ENCODE data around the gene LBX1. TPM values are rescaled to one million over a fixed set of nuclear protein-coding genes. Genes with fewer than 3 reads are reported as not detected.

The LBX1 gene
- total RNA-seq, 1 experiment from 2014 or later: not detected

- peaks cover 3% of the 10 kb centered on the region for H3K4me1 ChIP-seq (ENCODE audit: low read length)
Observed at GRCh38 chr10:101218351-101219138, 10.7 kb downstream of the LBX1 start.

GRCh38 chr10:101217450-101218281 lies 11.6 kb downstream of the LBX1 start:
- H3K9me3 ChIP-seq (ENCODE audit: low read length): no peaks in the 10 kb centered on the region
- no peak overlapping the region for H3K4me3 ChIP-seq (ENCODE audit: low read length)

More at GRCh38 chr10:101218351-101219138, 10.7 kb downstream of the LBX1 start:
- Histone ChIP-seq H3K4me3 (ENCODE audit: low read length) (no peak overlapping the region), H4K20me1 (ENCODE audit: insufficient read depth, low read depth, low read length) (no peaks in the 10 kb centered on the region), H3K79me2 (ENCODE audit: low read length) (no peaks in the 10 kb centered on the region), H3K9me2 (replicated peaks; ENCODE audit: insufficient read depth, low read length) (no peaks in the 10 kb centered on the region), H3K27ac (ENCODE audit: low read length) (no peak overlapping the region), H3K27me3 (ENCODE audit: low read length) (no peaks in the 10 kb centered on the region), H3K9ac (ENCODE audit: low read length) (no peak overlapping the region), H3K4me2 (ENCODE audit: low read depth, low read length, poor library complexity, severe bottlenecking) (no peak overlapping the region), H3K36me3 (ENCODE audit: insufficient read depth, low read length) (no peaks in the 10 kb centered on the region), H3K9me3 (ENCODE audit: low read length) (no peaks in the 10 kb centered on the region), H2AFZ (ENCODE audit: low read length) (no peak overlapping the region)
- DNase-seq: no peak

GRCh38 chr10:101217044-101217425 lies 12.2 kb downstream of the LBX1 start:
- no peak for DNase-seq
- H3K27me3 ChIP-seq (ENCODE audit: low read length): no peaks in the 10 kb centered on the region
- no peaks in the 10 kb centered on the region for H3K9me2 ChIP-seq (replicated peaks; ENCODE audit: insufficient read depth, low read length)
- no peaks in the 10 kb centered on the region for H3K79me2 ChIP-seq (ENCODE audit: low read length)
- H3K4me1 ChIP-seq (ENCODE audit: low read length): peaks cover 3% of the 10 kb centered on the region
- no peaks in the 10 kb centered on the region for H3K36me3 ChIP-seq (ENCODE audit: insufficient read depth, low read length)
- H2AFZ ChIP-seq (ENCODE audit: low read length): no peak overlapping the region
- no peak overlapping the region for H3K4me3 ChIP-seq (ENCODE audit: low read length)
- no peak overlapping the region for H3K27ac ChIP-seq (ENCODE audit: low read length)
- H3K9me3 ChIP-seq (ENCODE audit: low read length): no peaks in the 10 kb centered on the region
- H4K20me1 ChIP-seq (ENCODE audit: insufficient read depth, low read depth, low read length): no peaks in the 10 kb centered on the region
- H3K9ac ChIP-seq (ENCODE audit: low read length): no peak overlapping the region
- H3K4me2 ChIP-seq (ENCODE audit: low read depth, low read length, poor library complexity, severe bottlenecking): no peak overlapping the region

More at GRCh38 chr10:101217450-101218281, 11.6 kb downstream of the LBX1 start:
- Histone ChIP-seq H3K36me3 (ENCODE audit: insufficient read depth, low read length) (no peaks in the 10 kb centered on the region), H3K4me2 (ENCODE audit: low read depth, low read length, poor library complexity, severe bottlenecking) (no peak overlapping the region), H3K27me3 (ENCODE audit: low read length) (no peaks in the 10 kb centered on the region), H3K79me2 (ENCODE audit: low read length) (no peaks in the 10 kb centered on the region), H4K20me1 (ENCODE audit: insufficient read depth, low read depth, low read length) (no peaks in the 10 kb centered on the region), H3K27ac (ENCODE audit: low read length) (no peak overlapping the region), H3K4me1 (ENCODE audit: low read length) (peaks cover 3% of the 10 kb centered on the region), H2AFZ (ENCODE audit: low read length) (no peak overlapping the region), H3K9me2 (replicated peaks; ENCODE audit: insufficient read depth, low read length) (no peaks in the 10 kb centered on the region), H3K9ac (ENCODE audit: low read length) (no peak overlapping the region)
- DNase-seq: no peak

GRCh38 chr10:101216207-101217043 lies 12.8 kb downstream of the LBX1 start:
- Histone ChIP-seq H3K27ac (ENCODE audit: low read length) (no peak overlapping the region), H3K4me1 (ENCODE audit: low read length) (peaks cover 3% of the 10 kb centered on the region), H3K9ac (ENCODE audit: low read length) (no peak overlapping the region), H4K20me1 (ENCODE audit: insufficient read depth, low read depth, low read length) (no peaks in the 10 kb centered on the region), H3K4me2 (ENCODE audit: low read depth, low read length, poor library complexity, severe bottlenecking) (no peak overlapping the region), H3K79me2 (ENCODE audit: low read length) (no peaks in the 10 kb centered on the region), H3K36me3 (ENCODE audit: insufficient read depth, low read length) (no peaks in the 10 kb centered on the region), H3K4me3 (ENCODE audit: low read length) (no peak overlapping the region), H3K27me3 (ENCODE audit: low read length) (no peaks in the 10 kb centered on the region), H2AFZ (ENCODE audit: low read length) (no peak overlapping the region), H3K9me3 (ENCODE audit: low read length) (no peaks in the 10 kb centered on the region), H3K9me2 (replicated peaks; ENCODE audit: insufficient read depth, low read length) (no peaks in the 10 kb centered on the region)
- no peak for DNase-seq

GRCh38 chr10:101215397-101216206 lies 13.7 kb downstream of the LBX1 start:
- H3K4me1 ChIP-seq (ENCODE audit: low read length): peaks cover 3% of the 10 kb centered on the region

GRCh38 chr10:101214446-101215396 lies 14.5 kb downstream of the LBX1 start:
- Histone ChIP-seq H3K9ac (ENCODE audit: low read length) (no peak overlapping the region), H3K4me3 (ENCODE audit: low read length) (no peak overlapping the region), H3K9me2 (replicated peaks; ENCODE audit: insufficient read depth, low read length) (no peaks in the 10 kb centered on the region), H3K79me2 (ENCODE audit: low read length) (no peaks in the 10 kb centered on the region), H3K36me3 (ENCODE audit: insufficient read depth, low read length) (no peaks in the 10 kb centered on the region), H3K27me3 (ENCODE audit: low read length) (no peaks in the 10 kb centered on the region), H3K4me2 (ENCODE audit: low read depth, low read length, poor library complexity, severe bottlenecking) (peak overlapping the region; percentile 56), H2AFZ (ENCODE audit: low read length) (no peak overlapping the region), H3K9me3 (ENCODE audit: low read length) (no peaks in the 10 kb centered on the region), H3K27ac (ENCODE audit: low read length) (no peak overlapping the region), H4K20me1 (ENCODE audit: insufficient read depth, low read depth, low read length) (no peaks in the 10 kb centered on the region), H3K4me1 (ENCODE audit: low read length) (peaks cover 3% of the 10 kb centered on the region)
- DNase-seq: peak; percentile 81

More at GRCh38 chr10:101215397-101216206, 13.7 kb downstream of the LBX1 start:
- Histone ChIP-seq H3K4me2 (ENCODE audit: low read depth, low read length, poor library complexity, severe bottlenecking) (no peak overlapping the region), H3K27me3 (ENCODE audit: low read length) (no peaks in the 10 kb centered on the region), H3K4me3 (ENCODE audit: low read length) (no peak overlapping the region), H3K79me2 (ENCODE audit: low read length) (no peaks in the 10 kb centered on the region), H3K9ac (ENCODE audit: low read length) (no peak overlapping the region), H2AFZ (ENCODE audit: low read length) (no peak overlapping the region), H3K9me2 (replicated peaks; ENCODE audit: insufficient read depth, low read length) (no peaks in the 10 kb centered on the region), H3K9me3 (ENCODE audit: low read length) (no peaks in the 10 kb centered on the region), H3K27ac (ENCODE audit: low read length) (no peak overlapping the region), H4K20me1 (ENCODE audit: insufficient read depth, low read depth, low read length) (no peaks in the 10 kb centered on the region), H3K36me3 (ENCODE audit: insufficient read depth, low read length) (no peaks in the 10 kb centered on the region)
- no peak for DNase-seq

GRCh38 chr10:101208543-101208942 lies 20.7 kb downstream of the LBX1 start:
- Histone ChIP-seq H2AFZ (ENCODE audit: low read length) (no peak overlapping the region), H3K27ac (ENCODE audit: low read length) (no peak overlapping the region), H3K27me3 (ENCODE audit: low read length) (no peaks in the 10 kb centered on the region), H4K20me1 (ENCODE audit: insufficient read depth, low read depth, low read length) (no peaks in the 10 kb centered on the region), H3K36me3 (ENCODE audit: insufficient read depth, low read length) (no peaks in the 10 kb centered on the region), H3K9ac (ENCODE audit: low read length) (no peak overlapping the region), H3K4me1 (ENCODE audit: low read length) (no peaks in the 10 kb centered on the region), H3K9me3 (ENCODE audit: low read length) (no peaks in the 10 kb centered on the region), H3K4me2 (ENCODE audit: low read depth, low read length, poor library complexity, severe bottlenecking) (no peak overlapping the region), H3K9me2 (replicated peaks; ENCODE audit: insufficient read depth, low read length) (no peaks in the 10 kb centered on the region), H3K4me3 (ENCODE audit: low read length) (no peak overlapping the region), H3K79me2 (ENCODE audit: low read length) (no peaks in the 10 kb centered on the region)
- no peak for DNase-seq
